CD14-positive monocyte (primary cell): Measurements from ENCODE around the gene LIN7B. TPM values are rescaled to one million over a fixed set of nuclear protein-coding genes. Genes with fewer than 3 reads are reported as not detected.

Experiments
- DNase-seq, 3 donors: peaks; one replicate each; pipeline ENCODE4 v3.0.0-alpha.2; 2011 to 2022
- H2AFZ ChIP-seq: 2 replicates; pipeline ENCODE4 v1.6.0; 2012; ENCODE audit warnings: mild to moderate bottlenecking, low read depth, low read length, inconsistent platforms; ENCODE audit not compliant: insufficient read depth, poor library complexity, severe bottlenecking
- H3K27ac ChIP-seq, 2 donors: 1 replicate in 1 of 2; 2 replicates in 1 of 2; pipeline ENCODE4 v1.5.1; 2012 to 2013; ENCODE audit warnings: low read length in 2 of 2, control low read depth in 1 of 2, inconsistent platforms in 1 of 2, low read depth in 1 of 2, mild to moderate bottlenecking in 1 of 2
- H3K27me3 ChIP-seq, 2 donors: one replicate each; pipeline versions ENCODE4 v1.6.0 to v1.6.1; 2011 to 2013; ENCODE audit warnings: low read length in 2 of 2; ENCODE audit not compliant: control insufficient read depth in 2 of 2, insufficient read depth in 2 of 2
- H3K36me3 ChIP-seq, 2 donors: replicated peaks in 1 of 2; 1 replicate in 1 of 2; 2 replicates in 1 of 2; pipeline versions ENCODE4 v1.5.1 to v1.6.1; 2012 to 2013; ENCODE audit warnings: low read length in 2 of 2, control low read depth in 1 of 2, inconsistent platforms in 1 of 2, mild to moderate bottlenecking in 1 of 2; ENCODE audit not compliant: insufficient read depth in 2 of 2, control insufficient read depth in 1 of 2
- H3K4me1 ChIP-seq, 2 donors: 1 replicate in 1 of 2; 2 replicates in 1 of 2; pipeline versions ENCODE4 v1.5.1 to v1.6.1; 2012 to 2013; ENCODE audit warnings: low read length in 2 of 2, control low read depth in 1 of 2, inconsistent platforms in 1 of 2, mild to moderate bottlenecking in 1 of 2, moderate library complexity in 1 of 2; ENCODE audit not compliant: insufficient read depth in 2 of 2, control insufficient read depth in 1 of 2
- H3K4me2 ChIP-seq: replicated peaks from 2 replicates; pipeline ENCODE3; 2012; ENCODE audit warnings: low read length, moderate library complexity, mild to moderate bottlenecking; ENCODE audit not compliant: poor library complexity, severe bottlenecking; ENCODE audit errors: extremely low read depth
- H3K4me3 ChIP-seq, 3 experiments: fragments of 200-600 bp in 1 of 3; sonication (generic) in 1 of 3; replicated peaks in 1 of 3; 1 replicate in 2 of 3; 2 replicates in 1 of 3; pipeline ENCODE4 v1.5.1; 2011 to 2013; ENCODE audit warnings: low read length in 3 of 3, mild to moderate bottlenecking in 3 of 3, control low read depth in 2 of 3, low read depth in 2 of 3, inconsistent platforms in 1 of 3, moderate library complexity in 1 of 3
- H3K79me2 ChIP-seq: 2 replicates; pipeline ENCODE4 v1.6.0; 2012; ENCODE audit warnings: mild to moderate bottlenecking, control low read depth, inconsistent platforms, low read length, moderate library complexity; ENCODE audit not compliant: insufficient read depth
- H3K9ac ChIP-seq: 2 replicates; pipeline ENCODE4 v1.6.0; 2017; ENCODE audit warnings: low read length, mild to moderate bottlenecking; ENCODE audit not compliant: insufficient read depth, poor library complexity, severe bottlenecking
- H3K9me3 ChIP-seq, 2 donors: replicated peaks in 1 of 2; 1 replicate in 1 of 2; 2 replicates in 1 of 2; pipeline versions ENCODE4 v1.5.1 to v1.6.1; 2012 to 2013; ENCODE audit warnings: low read length in 2 of 2, control low read depth in 1 of 2; ENCODE audit not compliant: control insufficient read depth in 1 of 2, insufficient read depth in 1 of 2
- H4K20me1 ChIP-seq: 2 replicates; pipeline ENCODE4 v1.6.0; 2012; ENCODE audit warnings: mild to moderate bottlenecking, low read length, control low read depth, moderate library complexity; ENCODE audit not compliant: insufficient read depth
- H3K27ac Mint-ChIP-seq, 7 donors: one replicate each; pipeline ENCODE4 v1.8.0; 2020; ENCODE audit warnings: mild to moderate bottlenecking in 7 of 7, mixed read lengths in 7 of 7, moderate library complexity in 6 of 7, inconsistent platforms in 2 of 7
- H3K27me3 Mint-ChIP-seq, 3 donors: one replicate each; pipeline ENCODE4 v1.8.0; 2021 to 2022; ENCODE audit warnings: low read depth in 3 of 3, mild to moderate bottlenecking in 3 of 3, mixed read lengths in 3 of 3, moderate library complexity in 3 of 3, inconsistent platforms in 1 of 3
- H3K36me3 Mint-ChIP-seq, 2 donors: one replicate each; pipeline ENCODE4 v1.8.0; 2020; ENCODE audit warnings: mixed read lengths in 2 of 2, inconsistent platforms in 1 of 2, mild to moderate bottlenecking in 1 of 2
- H3K4me1 Mint-ChIP-seq: one replicate; pipeline ENCODE4 v1.8.0; 2020; ENCODE audit warnings: mild to moderate bottlenecking, mixed read lengths
- H3K4me3 Mint-ChIP-seq, 2 donors: one replicate each; pipeline ENCODE4 v1.8.0; 2020; ENCODE audit warnings: mild to moderate bottlenecking in 2 of 2, mixed read lengths in 2 of 2, moderate library complexity in 1 of 2
- H3K9me3 Mint-ChIP-seq, 7 donors: one replicate each; pipeline ENCODE4 v1.8.0; 2020 to 2022; ENCODE audit warnings: mixed read lengths in 7 of 7, mild to moderate bottlenecking in 6 of 7, moderate library complexity in 6 of 7, inconsistent platforms in 2 of 7
- WGBS: methylation state at CpG from one replicate; pipeline ENCODE4 v1.1.5; 2013; ENCODE audit warnings: missing lambda C conversion rate; ENCODE audit not compliant: insufficient coverage; 5-methylcytosine and 5-hydroxymethylcytosine counted together
- intact Hi-C, 2 donors: fragments of 100-400 bp; cut with micrococcal nuclease; formaldehyde crosslinking; loops; one replicate each; pipeline versions ENCODE4 v1.15.0 to v1.15.1; 2023
- polyA minus RNA-seq: library from RNA; depleted of rRNA, polyadenylated mRNA; stranded (reverse); fragments of >200 nt; gene quantifications from 2 replicates; pipeline ENCODE4 v1.2.3, GENCODE V29; 2012
- polyA plus RNA-seq, 3 donors: library from polyadenylated mRNA; depleted of rRNA in 1 of 3; unstranded in 2 of 3; stranded (reverse) in 1 of 3; fragments of 300-500 nt in 2 of 3; fragments of >200 nt in 1 of 3; fragmentation: Illumina TruSeq in 2 of 3; gene quantifications; 1 replicate in 2 of 3; 2 replicates in 1 of 3; pipeline ENCODE4 v1.2.3, GENCODE V29; 2012 to 2021
- total RNA-seq, 12 experiments: library from RNA in 1 of 12; stranded (reverse) in 1 of 12; fragments of 120-200 nt in 1 of 12; gene quantifications; one replicate each; pipeline ENCODE4 v1.2.4 and lab custom pipeline; 2013 to 2026; ENCODE audit warnings: mixed read lengths in 6 of 12, inconsistent platforms in 1 of 12
- TF ChIP-seq, protein P1 (sequence below): fragments of 200-600 bp; IDR thresholded peaks from one replicate; pipeline ENCODE4 v1.8.0; 2022; ENCODE audit warnings: antibody characterized with exemption, mild to moderate bottlenecking

The LIN7B gene
- total RNA-seq (2013): 4.4 TPM
- polyA plus RNA-seq (1 to 10 TPM; 4.1 to 9.2 (median 4.2) TPM), polyA minus RNA-seq (2.1 and 5.7 TPM in 2 replicates), total RNA-seq (lab: John Stamatoyannopoulos, UW) (0 to 1.3 (median 0.69) reads per million in 11 experiments)

DNA sequence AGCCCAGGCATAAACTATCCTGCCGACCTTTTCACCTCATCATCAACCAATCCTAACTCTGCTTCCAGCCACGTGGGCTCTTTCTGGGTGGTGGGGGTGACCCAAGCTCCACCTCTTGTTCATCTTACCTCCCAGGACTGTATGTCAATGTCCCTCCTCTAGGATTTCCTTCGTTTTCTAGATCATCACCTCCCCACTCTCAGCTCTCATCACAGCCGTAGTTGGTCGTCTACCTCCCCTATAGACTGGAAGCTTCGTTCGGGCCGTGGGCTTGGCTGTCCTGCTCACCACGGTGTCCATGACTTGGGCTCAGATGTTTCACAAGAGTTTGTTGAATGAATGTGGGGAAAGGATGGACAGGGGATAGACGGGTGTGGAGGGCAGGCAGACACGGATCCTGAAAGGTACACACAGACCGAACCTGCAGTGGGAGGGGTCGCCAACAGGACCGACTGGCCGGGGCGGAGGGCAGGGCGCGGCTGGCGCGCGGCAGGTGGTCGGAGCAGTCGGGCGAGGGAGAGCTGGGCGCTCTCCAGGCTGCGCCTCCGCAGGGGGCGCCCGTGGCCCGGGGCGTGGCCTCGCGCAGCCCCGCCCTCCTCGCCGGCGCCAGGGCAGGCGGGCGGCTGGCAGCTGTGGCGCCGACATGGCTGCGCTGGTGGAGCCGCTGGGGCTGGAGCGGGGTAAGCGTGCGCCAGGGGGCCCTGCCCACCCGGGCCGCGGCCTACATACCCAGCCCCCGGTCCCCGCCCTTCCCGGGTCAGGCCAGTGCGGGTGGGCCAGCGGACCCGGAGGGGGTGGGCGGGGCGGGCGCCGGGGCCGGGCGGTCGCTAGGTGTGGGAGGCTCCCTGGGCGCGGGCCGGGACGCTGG, at the start of gene LIN7B:
Gene LIN7B, plus strand, starts transcription at position 609 of the 868 bp plus-strand sequence. Its CDS starts 35 bp downstream, at position 644.
- peak within 1 kb of the TSS in 5 of 7 donors; percentile 38 to 65 (median 60) for H3K27ac Mint-ChIP-seq
- Histone ChIP-seq H3K79me2 (no peaks in the 10 kb centered on the region), H3K36me3 (peaks cover 2 to 5% of the 10 kb centered on the region in 2 donors), H4K20me1 (peaks cover 3% of the 10 kb centered on the region), H3K27ac (no peak within 1 kb of the TSS), H2AFZ (peak within 1 kb of the TSS; percentile 90), H3K9ac (peak within 1 kb of the TSS; percentile 46), H3K9me3 (no peaks in the 10 kb centered on the region), H3K4me2 (peak within 1 kb of the TSS; percentile 95), H3K4me3 (peak within 1 kb of the TSS; percentile 31 to 80 (median 55)), H3K4me1 (peaks cover 35 to 45% of the 10 kb centered on the region in 2 donors), H3K27me3 (no peaks in the 10 kb centered on the region)
- peaks cover 39% of the 10 kb centered on the region for H3K4me1 Mint-ChIP-seq
- peak within 1 kb of the TSS; percentile 79 to 82 for H3K4me3 Mint-ChIP-seq
- intact Hi-C loops: loop anchor here in 1 of 2 donors (5.0 kb wide), 1 partner anchor 33 kb away; no protein-coding TSS in a partner anchor
- peaks cover 3 to 8% (median 6%) of the 10 kb centered on the region in 7 donors for H3K9me3 Mint-ChIP-seq
- whole genome bisulfite sequencing: under 1% methylated on average over 59 of the region's 66 CpGs
- H3K27me3 Mint-ChIP-seq: peaks cover 7 to 11% (median 10%) of the 10 kb centered on the region in 3 donors
- H3K36me3 Mint-ChIP-seq: peaks cover 4 to 10% of the 10 kb centered on the region in 2 donors
- TF ChIP-seq, protein P1, sequence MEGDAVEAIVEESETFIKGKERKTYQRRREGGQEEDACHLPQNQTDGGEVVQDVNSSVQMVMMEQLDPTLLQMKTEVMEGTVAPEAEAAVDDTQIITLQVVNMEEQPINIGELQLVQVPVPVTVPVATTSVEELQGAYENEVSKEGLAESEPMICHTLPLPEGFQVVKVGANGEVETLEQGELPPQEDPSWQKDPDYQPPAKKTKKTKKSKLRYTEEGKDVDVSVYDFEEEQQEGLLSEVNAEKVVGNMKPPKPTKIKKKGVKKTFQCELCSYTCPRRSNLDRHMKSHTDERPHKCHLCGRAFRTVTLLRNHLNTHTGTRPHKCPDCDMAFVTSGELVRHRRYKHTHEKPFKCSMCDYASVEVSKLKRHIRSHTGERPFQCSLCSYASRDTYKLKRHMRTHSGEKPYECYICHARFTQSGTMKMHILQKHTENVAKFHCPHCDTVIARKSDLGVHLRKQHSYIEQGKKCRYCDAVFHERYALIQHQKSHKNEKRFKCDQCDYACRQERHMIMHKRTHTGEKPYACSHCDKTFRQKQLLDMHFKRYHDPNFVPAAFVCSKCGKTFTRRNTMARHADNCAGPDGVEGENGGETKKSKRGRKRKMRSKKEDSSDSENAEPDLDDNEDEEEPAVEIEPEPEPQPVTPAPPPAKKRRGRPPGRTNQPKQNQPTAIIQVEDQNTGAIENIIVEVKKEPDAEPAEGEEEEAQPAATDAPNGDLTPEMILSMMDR: peak; percentile 76
- DNase-seq: peak; percentile 40 to 64 (median 61)

GRCh38 chr19:49064768-49065611, 49.2 kb upstream of the LIN7B start, which contains the start of gene NTF4:
NTF4 (minus strand) TSS chr19:49064818; CDS start chr19:49061997, 2,821 bp downstream.
- peaks cover 27 to 80% of the 10 kb centered on the region in 2 donors for H3K27me3 ChIP-seq
- no peak within 1 kb of the TSS for H2AFZ ChIP-seq
- Mint-ChIP-seq H3K36me3 (no peaks in the 10 kb centered on the region), H3K4me1 (no peaks in the 10 kb centered on the region), H3K27ac (no peak within 1 kb of the TSS), H3K9me3 (peaks cover 2 to 17% (median 6%) of the 10 kb centered on the region in 7 donors), H3K27me3 (peaks cover 79 to 93% (median 81%) of the 10 kb centered on the region in 3 donors), H3K4me3 (peak within 1 kb of the TSS in 1 of 2 donors; percentile 57)
- no peaks in the 10 kb centered on the region for H3K36me3 ChIP-seq
- no peaks in the 10 kb centered on the region for H4K20me1 ChIP-seq
- DNase-seq: no peak
- no peak within 1 kb of the TSS for H3K27ac ChIP-seq
- WGBS: 7% methylated on average over 44 of the region's 53 CpGs
- TF ChIP-seq, protein P1: no peak
- no peak within 1 kb of the TSS for H3K4me2 ChIP-seq
- no peaks in the 10 kb centered on the region for H3K79me2 ChIP-seq
- no peaks in the 10 kb centered on the region for H3K9me3 ChIP-seq
- no peak within 1 kb of the TSS for H3K4me3 ChIP-seq
- H3K9ac ChIP-seq: no peak within 1 kb of the TSS
- H3K4me1 ChIP-seq: no peaks in the 10 kb centered on the region
- intact Hi-C loops: no loop called here
